GM21737 (cell line): Measurements from ENCODE around the gene S100A16.
A peak's percentile ranks its signal among the peaks of the same experiment; 100 is the strongest.

Experiments used
- ATAC-seq: cut with Tn5 transposase; IDR thresholded peaks from one replicate; pipeline ENCODE4 v1.9.1; 2021; ENCODE audit warnings: mild to moderate bottlenecking, moderate library complexity; ENCODE audit not compliant: unreplicated experiment

The S100A16 gene

GRCh38 chr1:153616144-153616916, 3.4 kb upstream of the S100A16 start, which contains the start of gene S100A14:
Gene S100A14 (minus strand): TSS chr1:153616325. CDS start chr1:153615858, 467 bp downstream.
- ATAC-seq = no peak

DNA sequence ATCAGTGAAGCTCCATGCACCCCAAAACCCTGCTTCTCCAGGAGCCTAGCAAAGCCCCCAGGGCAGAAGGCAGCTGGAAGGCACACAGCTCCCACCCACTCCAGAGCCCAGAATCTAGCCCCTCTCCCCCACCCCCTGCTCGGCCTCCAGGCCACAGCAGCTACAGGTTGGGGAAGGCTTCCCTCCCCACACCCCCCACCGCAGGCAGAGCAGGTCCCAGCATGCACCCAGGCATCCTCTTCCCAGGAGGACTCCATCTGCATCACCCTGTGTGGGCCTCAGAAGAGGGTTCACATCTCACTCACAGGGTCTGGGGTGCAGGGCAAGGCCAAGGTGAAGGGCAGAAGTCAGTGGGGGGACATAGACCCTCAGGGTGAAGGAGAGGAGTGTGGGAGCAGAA, 2.5 kb upstream of the S100A16 start:
- no peak for ATAC-seq

DNA sequence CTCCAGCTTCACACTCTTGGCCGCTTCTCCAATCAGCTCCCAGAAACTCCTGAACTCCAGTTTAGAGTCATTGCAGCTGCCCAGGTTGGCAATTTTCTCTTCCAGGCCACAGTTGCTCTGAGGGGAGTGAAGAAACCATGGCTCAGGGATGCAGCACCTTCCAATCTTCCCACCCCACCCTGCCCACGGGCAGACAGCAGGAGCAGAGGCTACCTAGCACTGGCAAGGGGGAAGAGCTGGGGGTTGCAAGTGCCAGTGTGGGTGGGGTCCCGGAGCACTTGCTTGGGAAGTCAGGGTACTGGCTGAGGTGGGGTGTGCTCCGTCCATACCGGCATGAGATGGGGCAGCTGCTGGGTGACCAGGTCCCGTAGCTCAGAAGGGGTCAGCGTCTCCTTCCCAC, 2.0 kb upstream of the S100A16 start:
- ATAC-seq = no peak

DNA sequence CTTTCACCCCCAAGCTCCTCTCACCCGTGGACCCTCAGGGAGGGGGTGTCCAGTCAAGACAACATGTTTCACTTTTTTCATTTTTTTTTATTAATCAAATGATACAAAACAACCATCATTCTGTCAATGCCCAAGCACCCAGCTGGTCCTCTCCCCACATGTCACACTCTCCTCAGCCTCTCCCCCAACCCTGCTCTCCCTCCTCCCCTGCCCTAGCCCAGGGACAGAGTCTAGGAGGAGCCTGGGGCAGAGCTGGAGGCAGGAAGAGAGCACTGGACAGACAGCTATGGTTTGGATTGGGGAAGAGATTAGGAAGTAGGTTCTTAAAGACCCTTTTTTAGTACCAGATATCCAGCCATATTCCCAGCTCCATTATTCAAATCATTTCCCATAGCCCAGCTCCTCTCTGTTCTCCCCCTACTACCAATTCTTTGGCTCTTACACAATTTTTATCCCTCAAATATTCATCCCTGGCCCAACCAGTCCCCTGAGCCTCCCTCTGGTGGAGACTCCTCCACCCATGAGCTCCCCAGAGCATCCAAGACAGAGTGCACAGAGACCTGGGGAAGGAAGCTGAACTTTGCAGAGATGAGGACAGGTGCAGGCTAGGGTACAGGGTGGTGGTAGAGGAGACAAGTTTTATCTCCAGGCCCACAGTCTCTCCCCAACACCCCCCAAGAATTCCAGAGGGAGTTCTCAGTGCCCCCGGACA, 1.4 kb upstream of the S100A16 start:
- ATAC-seq = no peak

DNA sequence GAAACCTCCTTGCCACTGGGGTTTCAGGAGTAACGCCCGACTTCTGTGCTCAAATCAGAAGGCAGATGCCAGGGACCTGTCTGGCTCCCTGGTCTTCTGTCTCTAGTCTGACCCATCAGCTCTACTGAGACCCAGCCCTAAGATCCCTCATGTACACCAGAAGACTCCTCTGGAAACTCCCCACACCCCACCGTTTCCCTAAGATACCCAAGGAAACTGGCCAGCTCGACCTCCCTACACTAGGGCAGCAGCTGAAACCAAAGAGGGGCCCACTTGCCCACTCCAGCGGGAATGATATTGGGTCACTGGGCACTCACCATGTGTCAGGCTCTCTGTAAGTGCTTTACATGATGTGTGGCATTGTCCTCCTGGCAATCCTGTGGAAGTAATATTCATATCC, 469 bp upstream of the S100A16 start:
- ATAC-seq = no peak

- ATAC-seq = no peak
Measured at GRCh38 chr1:153612111-153612754, 704 bp downstream of the S100A16 start.

DNA sequence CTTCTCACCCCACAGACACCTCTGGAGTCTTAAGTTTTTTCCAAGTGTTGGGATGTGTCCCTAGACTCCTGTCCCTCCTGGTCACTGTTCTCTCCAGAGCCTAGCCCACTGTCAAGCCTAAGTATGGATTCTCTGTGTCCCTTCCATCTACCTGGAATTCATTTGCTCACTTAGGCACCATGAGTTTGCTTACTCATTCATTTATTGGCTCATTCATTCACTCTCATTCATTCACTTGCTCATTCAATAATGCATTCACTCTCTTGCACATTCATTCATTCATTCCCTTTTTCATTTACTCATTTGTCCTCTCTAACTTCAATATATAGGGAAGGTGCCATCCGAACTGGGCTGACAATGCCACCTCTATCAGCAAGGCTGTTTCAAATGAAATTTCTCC, 1.6 kb downstream of the S100A16 start:
- no peak for ATAC-seq

DNA sequence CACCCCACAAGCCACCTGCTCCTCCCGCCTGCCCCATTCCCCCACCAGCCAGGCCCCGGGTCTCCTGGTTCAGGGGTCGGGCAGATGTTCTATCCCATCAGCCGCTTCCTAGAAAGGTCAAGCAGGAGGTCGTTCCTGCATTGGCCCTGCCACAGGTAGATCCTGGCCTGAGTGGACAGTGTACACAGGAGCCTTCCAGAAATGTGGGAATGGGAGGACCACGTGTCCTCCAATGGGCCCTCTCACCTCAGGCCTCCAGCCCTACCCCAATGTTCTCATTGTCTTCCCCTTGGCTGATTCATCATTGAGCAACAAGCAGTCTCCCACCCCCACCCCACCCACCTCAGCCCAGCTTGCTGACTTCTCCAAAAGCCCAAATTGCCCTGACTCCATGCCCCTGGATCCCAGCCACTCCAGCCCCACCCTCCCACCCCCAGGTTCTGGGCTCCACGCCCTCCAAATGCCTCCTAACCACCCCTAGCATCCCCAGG, 2.1 kb downstream of the S100A16 start:
- ATAC-seq = no peak

DNA sequence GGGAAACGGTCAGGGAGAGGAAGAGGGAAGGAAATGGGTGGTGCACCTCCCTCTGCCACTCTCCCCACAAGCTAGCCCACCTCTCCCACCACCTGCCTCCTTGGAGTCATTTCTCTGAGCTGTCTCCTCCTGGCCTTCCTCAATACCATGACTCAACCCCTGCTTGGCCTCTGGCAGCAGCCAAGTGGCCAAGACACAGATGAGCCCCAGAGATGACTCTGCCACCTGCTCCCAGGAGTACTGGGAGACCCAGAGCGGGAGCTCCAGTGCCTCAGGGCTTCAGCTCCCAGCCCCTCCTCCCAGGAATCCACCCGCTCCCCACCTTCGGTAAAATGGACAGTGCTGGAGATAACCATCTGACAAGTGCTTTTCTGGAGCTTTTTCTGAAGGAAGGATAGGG, 2.6 kb downstream of the S100A16 start:
- ATAC-seq = no peak

DNA sequence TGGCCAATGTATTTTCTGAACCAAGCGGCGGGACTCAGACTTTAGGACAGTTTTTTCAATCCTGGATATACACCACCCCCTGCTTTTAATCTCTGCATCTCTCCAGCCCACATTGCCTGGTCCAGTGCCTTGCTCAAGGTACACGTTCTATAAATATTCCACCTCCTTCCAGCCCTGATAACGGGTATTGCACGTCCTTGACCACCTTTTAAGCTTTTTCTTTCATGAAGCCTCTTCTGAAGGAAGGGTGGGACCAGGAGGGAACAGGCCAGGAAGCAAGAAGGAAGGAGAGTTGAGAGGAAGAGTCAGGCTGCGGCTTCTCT, 3.4 kb downstream of the S100A16 start:
- no peak for ATAC-seq

DNA sequence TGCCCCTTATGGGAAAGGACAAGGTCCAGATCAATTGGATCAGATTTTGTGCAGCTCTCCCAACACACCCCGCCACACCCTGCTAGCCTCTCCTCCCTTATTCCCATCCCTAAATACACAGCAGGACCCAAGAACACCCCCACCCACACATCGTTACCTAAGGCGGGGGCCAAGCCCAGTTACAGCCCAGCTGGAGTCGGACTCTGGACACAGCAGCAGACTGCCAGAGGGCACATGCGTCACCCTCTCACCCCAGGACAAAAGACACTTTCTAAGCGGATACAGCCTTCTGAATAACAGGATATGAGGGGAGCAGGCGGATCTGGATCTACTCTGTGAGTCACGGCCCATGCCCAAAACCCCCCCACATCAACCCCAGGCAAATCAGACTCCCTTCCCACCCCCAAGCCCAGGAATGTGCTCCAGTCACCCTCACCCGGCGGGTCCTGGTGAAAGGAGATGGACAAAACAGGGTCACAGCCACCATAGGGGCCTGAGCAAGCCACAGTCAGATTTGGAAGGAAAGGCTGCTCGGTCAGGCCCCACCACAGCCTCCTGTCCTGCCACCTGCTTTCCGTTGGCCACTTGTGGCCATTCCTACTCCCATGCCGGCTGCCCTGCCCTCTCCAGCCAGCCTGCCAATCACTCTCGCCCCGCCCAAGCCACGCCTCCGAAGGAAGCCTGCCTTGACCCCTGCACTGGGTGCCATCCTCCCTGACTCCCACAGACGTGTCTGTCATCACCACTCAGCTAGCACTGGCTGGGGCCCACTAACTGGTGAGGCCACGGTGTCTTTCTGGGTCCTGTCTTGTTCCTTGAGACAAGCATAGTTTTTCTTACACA, 4.0 kb downstream of the S100A16 start:
- no peak for ATAC-seq

DNA sequence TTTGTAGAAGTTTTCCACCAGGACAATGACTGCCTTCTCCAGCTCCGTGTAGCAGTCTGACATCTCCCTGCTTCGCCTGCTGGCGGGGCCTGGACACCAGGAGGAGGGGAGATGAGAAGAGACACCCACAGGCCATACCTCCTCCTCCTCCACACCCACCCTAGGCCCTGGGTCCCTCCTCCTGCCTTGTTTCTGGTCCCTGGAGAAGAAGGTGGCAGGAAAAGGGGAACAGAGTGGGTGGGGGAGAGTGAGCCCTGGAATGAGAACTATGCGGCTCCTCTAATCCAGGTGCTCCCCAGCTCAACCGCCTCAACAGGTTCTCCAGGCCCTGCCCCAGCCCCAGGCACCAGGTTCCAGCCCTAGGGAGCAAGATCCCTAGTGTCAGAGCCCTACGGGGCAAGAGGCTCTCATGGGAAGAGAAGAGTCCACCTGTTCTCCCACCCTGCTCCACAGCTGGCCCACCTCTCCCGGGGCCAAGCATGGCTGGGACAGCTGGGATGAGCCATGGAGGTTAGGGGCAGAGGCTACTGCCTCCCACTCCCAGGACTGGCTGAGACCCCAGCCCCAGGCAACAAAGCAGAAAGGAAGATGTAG, 4.8 kb downstream of the S100A16 start:
- no peak for ATAC-seq

DNA sequence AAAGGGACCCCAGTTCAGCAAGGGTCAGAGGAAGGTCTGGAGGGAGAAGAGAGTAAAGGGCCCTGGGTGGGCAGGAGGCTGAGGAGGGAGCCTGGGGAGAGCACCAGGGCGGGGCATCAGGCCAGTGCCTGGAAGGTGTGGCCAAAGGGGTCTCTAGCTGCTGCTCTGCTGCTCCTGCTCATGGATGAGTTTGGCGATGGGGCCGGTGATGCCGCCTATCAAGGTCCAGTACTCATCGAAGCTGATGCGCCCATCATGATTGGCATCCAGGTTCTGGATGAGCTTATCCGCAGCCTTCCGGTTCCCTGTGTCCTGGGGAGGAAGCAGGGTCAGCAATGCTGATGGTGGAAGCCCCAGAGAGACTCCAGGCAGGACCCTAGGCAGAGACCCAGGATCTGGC, 5.6 kb downstream of the S100A16 start:
- ATAC-seq = no peak

GRCh38 chr1:153606194-153606593, 6.7 kb downstream of the S100A16 start:
- no peak for ATAC-seq

DNA sequence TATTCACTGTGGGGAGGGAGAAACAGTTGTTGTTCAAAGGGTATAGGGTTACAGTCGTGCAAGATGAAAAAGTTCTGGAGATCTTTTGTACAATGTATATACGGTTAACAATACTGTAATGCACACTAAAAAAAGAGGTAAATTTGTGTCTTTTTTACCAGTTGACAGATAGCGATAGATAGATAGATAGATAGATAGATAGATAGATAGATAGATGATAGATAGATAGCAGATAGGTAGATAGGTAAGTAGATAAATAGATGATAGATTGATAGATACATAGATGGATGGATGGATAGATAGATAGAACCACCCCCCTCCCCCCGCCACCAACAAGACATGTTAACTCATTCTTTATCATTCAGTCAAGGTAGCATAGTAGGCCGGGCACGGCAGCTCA, 10.2 kb downstream of the S100A16 start:
- no peak for ATAC-seq

GRCh38 chr1:153599847-153600246, 13.1 kb downstream of the S100A16 start:
- ATAC-seq = no peak

GRCh38 chr1:153598309-153599172, 14.4 kb downstream of the S100A16 start:
- peak; percentile 91 for ATAC-seq

DNA sequence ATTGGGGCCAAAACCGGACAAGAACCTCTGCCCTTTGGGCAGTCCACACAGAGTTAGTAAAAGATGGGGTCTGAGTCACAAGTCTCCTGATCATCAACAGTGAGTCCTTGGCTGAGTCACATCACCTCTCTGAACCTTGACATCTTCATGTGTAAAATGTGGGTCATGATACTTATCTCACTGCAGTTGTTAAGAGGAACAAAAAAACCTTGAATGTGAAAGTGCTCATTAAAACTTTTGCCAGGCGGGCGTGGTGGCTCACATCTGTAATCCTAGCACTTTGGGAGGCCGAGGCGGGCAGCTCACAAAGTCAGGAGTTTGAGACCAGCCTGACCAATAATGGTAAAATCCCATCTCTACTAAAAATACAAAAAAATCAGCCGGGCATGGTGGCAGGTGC, 15.7 kb downstream of the S100A16 start:
- ATAC-seq = no peak

GRCh38 chr1:153592748-153593147, 20.2 kb downstream of the S100A16 start:
- ATAC-seq = no peak

GRCh38 chr1:153588482-153588881, 24.5 kb downstream of the S100A16 start:
- no peak for ATAC-seq
